SIG-M5 (cell line): ENCODE results near the gene NTF3.

Experiments
- DNase-seq: peaks from one replicate; lab custom pipeline; 2025; lab: John Stamatoyannopoulos, UW

The NTF3 gene

GRCh38 chr12:5487948-5488625 lies 56.2 kb downstream of the NTF3 start:
- DNase-seq, result no peak

DNA sequence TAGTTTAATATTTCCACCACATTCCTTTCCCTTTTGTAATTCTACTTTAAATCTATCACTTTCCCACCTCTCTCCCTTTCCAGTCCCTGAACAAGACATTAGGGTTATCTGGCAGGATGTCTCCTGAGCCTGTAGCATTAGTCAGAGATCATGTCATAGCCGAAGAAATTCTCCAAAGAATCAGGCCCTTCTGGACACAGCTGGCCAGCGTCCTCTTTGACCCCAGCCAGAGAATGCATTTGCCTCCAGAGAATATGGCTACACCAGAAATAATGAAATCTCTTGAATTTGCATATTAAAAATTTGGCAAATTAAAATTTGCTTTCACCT lies 56.7 kb downstream of the NTF3 start:
- no peak for DNase-seq

- DNase-seq, result no peak
These were observed 57.1 kb downstream of the NTF3 start for GRCh38 chr12:5489017-5489416.

DNA sequence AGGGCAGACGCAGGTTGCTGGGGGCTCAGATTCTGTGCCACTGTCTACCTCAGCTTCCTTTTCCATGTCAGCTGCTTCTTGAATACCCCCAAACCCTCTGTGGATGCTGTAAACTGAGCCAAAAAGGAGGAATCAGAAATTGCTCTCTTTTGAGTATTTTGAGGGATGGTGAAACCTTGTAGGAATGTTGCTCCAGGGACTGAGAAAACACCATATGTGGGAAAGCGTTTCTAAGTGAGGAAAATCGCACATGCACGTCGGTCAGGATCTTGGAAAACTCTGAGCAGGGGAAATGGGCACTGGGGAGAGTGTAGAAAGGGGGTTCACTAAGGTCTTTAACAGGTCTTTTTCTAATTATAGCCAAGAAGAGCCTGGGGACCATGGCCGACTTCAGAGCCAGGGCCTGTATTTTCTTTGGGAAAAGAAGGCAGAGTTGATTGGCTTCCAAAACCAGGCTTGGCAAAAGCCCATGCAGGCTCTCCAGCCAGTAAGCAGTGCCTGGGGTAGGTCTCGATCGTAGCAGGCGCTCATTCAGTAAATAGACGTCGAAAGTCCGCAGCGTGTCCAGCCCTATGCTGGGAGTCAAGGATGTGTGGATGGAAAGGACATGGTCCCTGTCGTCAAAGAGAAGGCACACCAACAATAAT lies 58.0 kb downstream of the NTF3 start:
- no peak for DNase-seq

GRCh38 chr12:5492562-5492961 lies 60.7 kb downstream of the NTF3 start:
- no peak for DNase-seq

DNA sequence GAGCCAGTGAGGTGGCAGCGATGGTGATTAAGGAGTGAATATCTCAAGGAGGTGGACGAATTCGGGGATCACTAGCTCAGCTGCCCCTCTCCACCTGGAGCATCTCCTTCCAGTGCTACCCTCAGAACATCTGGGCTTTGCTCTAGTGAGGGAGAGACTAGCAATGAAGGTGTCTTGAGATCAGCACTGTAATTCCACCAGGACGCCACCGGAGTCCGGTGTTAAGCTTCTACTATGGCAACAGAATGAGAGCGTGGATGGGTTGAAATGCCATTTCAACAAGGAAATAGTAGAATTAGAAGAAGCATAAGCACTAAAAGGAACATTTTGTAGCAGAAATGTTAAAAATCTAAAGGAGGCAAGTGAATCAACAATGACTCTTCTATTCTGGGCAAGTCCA lies 61.1 kb downstream of the NTF3 start:
- no peak for DNase-seq

GRCh38 chr12:5494343-5494742 lies 62.4 kb downstream of the NTF3 start:
- no peak for DNase-seq

DNA sequence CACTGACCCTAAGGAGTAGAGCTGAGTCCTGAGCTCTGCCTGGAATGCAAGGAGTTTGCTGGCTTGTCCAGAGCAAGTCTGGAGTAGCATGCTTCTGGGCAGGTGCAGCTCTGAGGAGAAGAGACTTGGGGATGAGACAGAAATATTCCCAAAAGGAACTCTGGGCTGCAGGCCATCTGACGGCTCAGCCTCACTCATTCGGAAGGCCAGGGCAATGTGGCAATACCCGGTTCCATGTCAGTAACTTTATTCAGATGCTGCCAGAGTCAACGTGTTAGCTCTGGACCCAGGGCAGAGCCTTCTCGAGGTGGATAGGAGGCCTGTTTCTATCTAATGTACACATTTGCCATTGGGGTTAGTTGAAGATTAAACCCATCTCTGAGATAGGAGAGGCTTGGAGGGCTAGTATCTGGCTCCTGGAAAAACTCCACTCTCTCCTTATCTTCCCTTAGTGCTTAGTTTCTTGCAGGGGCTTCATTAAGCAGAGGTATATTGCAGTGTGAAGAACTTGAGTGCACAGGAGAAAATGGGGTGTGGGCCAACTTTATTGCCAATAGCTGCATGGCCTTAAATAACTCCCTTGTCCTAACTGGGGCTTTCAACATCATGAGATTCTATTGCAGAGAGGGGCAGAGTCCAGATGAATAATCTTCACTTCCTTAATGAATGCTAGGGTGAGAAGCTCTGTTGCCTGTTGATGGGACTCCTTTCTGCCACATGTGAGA lies 65.6 kb downstream of the NTF3 start:
- no peak for DNase-seq

GRCh38 chr12:5498076-5498475 lies 66.2 kb downstream of the NTF3 start:
- no peak for DNase-seq

- DNase-seq, result no peak
These were observed 66.9 kb downstream of the NTF3 start for GRCh38 chr12:5498806-5499205.

DNA sequence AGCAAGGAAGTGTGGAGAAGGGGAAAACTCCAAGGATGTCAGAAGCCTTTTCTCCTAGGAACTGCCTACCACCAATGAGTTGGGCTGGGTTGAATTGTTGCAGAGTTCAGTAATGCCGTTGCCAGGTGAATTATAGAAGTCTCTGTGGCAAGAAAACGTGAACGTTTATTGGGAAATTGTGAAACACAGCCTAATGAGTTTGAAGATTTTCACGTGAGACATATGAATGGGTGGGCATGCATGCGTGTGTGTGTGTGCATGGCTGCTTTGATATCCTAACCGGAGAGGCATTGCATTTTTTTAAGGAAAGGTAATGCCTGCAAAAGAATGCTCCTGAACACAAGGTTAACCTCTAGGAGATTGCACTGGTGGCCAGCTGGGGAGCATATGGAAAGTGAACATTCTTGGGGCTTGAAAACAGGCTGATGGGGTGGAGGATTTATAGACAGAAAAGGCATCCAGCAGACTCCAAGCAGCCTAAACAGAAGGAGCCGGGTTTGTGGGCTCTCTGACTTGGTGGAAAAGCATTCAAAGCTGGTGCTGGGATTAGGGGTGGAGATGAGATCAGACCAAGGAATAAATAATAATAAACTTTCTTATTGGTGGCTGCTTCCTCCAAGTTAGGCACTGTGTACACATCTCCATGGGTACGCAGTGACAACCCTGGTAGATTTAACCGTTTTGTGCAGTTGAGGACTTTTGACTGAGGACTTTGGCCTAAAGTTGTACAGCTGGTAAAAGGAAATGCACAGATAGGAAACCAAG lies 67.8 kb downstream of the NTF3 start:
- DNase-seq, result no peak

DNA sequence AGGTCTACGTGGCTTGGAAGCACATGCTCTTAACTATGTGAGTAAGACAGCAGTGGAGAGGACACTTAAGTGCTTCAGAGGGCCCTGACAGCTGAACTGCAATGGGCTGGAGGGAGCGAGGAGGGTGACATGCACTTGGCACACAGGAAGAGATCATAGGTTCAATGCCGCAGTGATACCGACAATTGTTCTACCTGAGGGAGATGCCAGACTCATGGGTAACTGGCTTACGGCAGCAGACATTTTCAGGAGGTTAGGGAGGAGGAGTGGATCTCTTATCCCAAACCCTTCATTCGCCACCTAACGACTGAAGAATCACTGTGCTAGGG lies 68.4 kb downstream of the NTF3 start:
- DNase-seq, result no peak

- DNase-seq, result no peak
These were observed 71.9 kb downstream of the NTF3 start for GRCh38 chr12:5503774-5504173.

DNA sequence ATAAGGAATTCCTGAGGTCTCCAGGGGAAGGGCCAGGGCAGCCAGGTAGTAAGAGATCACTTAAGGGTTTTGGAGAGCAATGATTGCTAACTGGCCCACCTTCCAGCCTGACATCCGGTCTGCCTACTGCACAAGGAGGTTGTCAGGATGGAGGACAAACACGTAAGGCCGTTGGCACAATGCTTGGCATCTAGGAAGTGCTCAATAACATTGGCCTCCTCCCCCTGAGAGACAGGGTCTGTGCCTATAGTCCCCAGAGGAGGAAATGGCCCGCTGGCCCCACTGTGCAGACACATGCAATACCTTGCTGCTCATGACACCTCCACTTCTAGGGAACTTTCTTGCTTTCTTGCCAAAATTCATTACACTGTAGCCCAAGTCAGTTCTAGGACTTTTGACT lies 73.2 kb downstream of the NTF3 start:
- no peak for DNase-seq

GRCh38 chr12:5505751-5506150 lies 73.8 kb downstream of the NTF3 start:
- no peak for DNase-seq

GRCh38 chr12:5506295-5506694 lies 74.4 kb downstream of the NTF3 start:
- DNase-seq, result no peak

- DNase-seq, result no peak
These were observed 74.9 kb downstream of the NTF3 start for GRCh38 chr12:5506821-5507231.

GRCh38 chr12:5507401-5507935 lies 75.6 kb downstream of the NTF3 start:
- DNase-seq, result no peak

DNA sequence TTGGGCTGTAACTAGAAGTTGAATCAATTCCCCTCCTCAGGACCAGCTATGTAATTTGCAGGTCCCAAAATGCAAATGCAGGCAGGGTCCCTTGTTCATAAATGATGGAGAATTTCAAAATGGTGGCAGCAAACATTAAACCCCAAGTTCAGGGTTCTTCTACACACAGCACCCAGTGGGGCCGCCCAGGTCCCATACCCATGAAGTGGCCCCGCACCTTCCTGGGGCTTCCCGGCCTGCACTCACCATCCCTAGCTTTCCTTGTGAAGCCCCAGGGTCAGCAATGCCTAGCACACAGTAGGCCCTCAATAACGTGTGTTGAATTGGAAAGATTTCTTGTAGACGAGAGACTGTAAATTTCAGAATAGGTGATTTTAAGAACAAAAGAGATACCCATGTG lies 76.0 kb downstream of the NTF3 start:
- DNase-seq, result no peak

- no peak for DNase-seq
These were observed 77.2 kb downstream of the NTF3 start for GRCh38 chr12:5509102-5509501.

DNA sequence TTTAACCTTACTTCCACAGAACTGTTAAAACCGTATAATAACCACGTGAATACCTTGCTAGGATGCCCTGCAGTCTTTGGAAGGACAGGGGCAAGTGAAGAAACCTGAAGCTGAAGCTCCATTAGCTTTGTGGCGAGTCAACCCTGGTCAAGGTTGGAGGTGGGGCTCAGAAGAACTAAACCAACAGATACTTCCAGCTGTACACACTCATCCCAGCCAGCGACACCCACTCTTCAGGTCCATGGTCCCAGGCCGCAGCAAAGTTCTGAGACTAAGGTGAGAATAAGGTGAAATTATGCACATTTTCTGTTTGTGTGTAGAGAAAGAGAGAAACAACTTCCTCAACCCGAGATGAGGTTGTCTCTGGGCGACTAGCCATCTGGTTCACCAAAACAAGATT lies 77.6 kb downstream of the NTF3 start:
- DNase-seq, result no peak

DNA sequence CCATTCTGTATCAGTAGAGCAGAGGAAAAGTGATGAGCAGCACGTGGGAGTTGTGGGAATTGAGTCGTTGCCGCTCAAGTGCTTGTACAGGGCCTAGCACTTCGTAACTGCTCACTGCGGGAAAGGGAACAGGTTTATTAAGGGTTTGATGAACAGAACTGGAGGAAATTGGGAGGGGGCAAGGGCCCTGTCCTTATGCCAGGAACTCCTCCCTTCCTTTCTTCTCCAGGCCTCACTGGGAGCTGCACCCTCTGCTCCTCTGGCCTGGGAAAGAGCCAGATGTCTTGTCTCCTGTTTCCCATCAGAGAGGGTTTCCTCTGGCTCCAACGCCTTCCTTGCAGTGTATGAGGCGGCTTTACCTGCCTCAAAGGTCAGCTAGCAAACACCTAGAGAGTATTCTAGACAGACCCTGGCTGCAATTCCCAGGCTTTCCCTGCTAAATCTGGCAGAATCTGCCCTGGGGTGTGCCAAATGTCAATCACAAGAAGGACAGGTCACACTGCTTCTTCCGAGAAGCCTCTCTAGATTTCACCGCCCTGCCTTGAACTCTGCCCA lies 78.4 kb downstream of the NTF3 start:
- DNase-seq, result no peak
